Keratinocyte (primary cell): Measurements from ENCODE around the gene TTYH2. TPM values are rescaled to one million over a fixed set of nuclear protein-coding genes. Genes with fewer than 3 reads are reported as not detected.

Experiments used
- DNase-seq: peaks from one replicate; pipeline ENCODE4 v3.0.0-alpha.2; 2011; ENCODE audit warnings: low read depth, missing footprints, low spot score
- FAIRE-seq: peaks from 2 replicates; lab custom pipeline; 2011; peaks lifted over from hg19 to GRCh38; lab: Jason Lieb, UNC
- H2AFZ ChIP-seq: 2 replicates; pipeline ENCODE4 v1.6.0; 2012; ENCODE audit warnings: low read length, control low read depth, inconsistent platforms; ENCODE audit not compliant: control insufficient read depth
- H3K27ac ChIP-seq: 2 replicates; pipeline ENCODE4 v1.5.1; 2011; ENCODE audit warnings: low read length; ENCODE audit not compliant: control insufficient read depth, insufficient read depth
- H3K27me3 ChIP-seq: 3 replicates; pipeline ENCODE4 v1.6.0; 2011; ENCODE audit warnings: low read length; ENCODE audit not compliant: control insufficient read depth, insufficient read depth; ENCODE audit errors: extremely low read depth
- H3K36me3 ChIP-seq, 2 experiments: 2 replicates in 1 of 2; 3 replicates in 1 of 2; pipeline ENCODE4 v1.5.1; 2011; ENCODE audit warnings: low read length in 2 of 2, mild to moderate bottlenecking in 1 of 2; ENCODE audit not compliant: control insufficient read depth in 2 of 2, insufficient read depth in 2 of 2; ENCODE audit errors: extremely low read depth in 1 of 2
- H3K4me1 ChIP-seq: 3 replicates; pipeline ENCODE4 v1.5.1; 2011; ENCODE audit warnings: low read length; ENCODE audit not compliant: control insufficient read depth, insufficient read depth; ENCODE audit errors: extremely low read depth
- H3K4me2 ChIP-seq: 3 replicates; pipeline ENCODE4 v1.6.0; 2011; ENCODE audit warnings: low read depth, low read length; ENCODE audit not compliant: control insufficient read depth, insufficient read depth; ENCODE audit errors: extremely low read depth
- H3K4me3 ChIP-seq, 3 experiments: fragments of 200-600 bp in 1 of 3; sonication (generic) in 1 of 3; 2 replicates in 2 of 3; 3 replicates in 1 of 3; pipeline ENCODE4 v1.5.1; 2011 to 2016; ENCODE audit warnings: low read length in 3 of 3, mild to moderate bottlenecking in 3 of 3, control low read depth in 2 of 3, inconsistent platforms in 1 of 3, low read depth in 1 of 3, mixed read lengths in 1 of 3, mixed run types in 1 of 3, moderate library complexity in 1 of 3; ENCODE audit not compliant: control insufficient read depth in 2 of 3, insufficient read depth in 2 of 3; ENCODE audit errors: extremely low read depth in 1 of 3
- H3K79me2 ChIP-seq: 2 replicates; pipeline ENCODE4 v1.6.0; 2012; ENCODE audit warnings: low read length; ENCODE audit not compliant: control insufficient read depth, insufficient read depth
- H3K9ac ChIP-seq: 3 replicates; pipeline ENCODE4 v1.6.0; 2011; ENCODE audit warnings: low read length; ENCODE audit not compliant: control insufficient read depth, insufficient read depth; ENCODE audit errors: extremely low read depth
- H3K9me1 ChIP-seq: 3 replicates; pipeline ENCODE4 v1.6.0; 2011; ENCODE audit warnings: low read length; ENCODE audit not compliant: control insufficient read depth, insufficient read depth; ENCODE audit errors: extremely low read depth
- H3K9me3 ChIP-seq: 2 replicates; pipeline ENCODE4 v1.5.1; 2012; ENCODE audit warnings: low read depth, low read length; ENCODE audit not compliant: control insufficient read depth
- H4K20me1 ChIP-seq: 3 replicates; pipeline ENCODE4 v1.6.0; 2011; ENCODE audit warnings: low read length; ENCODE audit not compliant: control insufficient read depth, insufficient read depth; ENCODE audit errors: extremely low read depth
- CTCF ChIP-seq, 3 experiments: IDR thresholded peaks in 1 of 3; conservative IDR thresholded peaks in 1 of 3; optimal IDR thresholded peaks in 1 of 3; 2 replicates in 2 of 3; 3 replicates in 1 of 3; pipeline versions ENCODE3 to v1.5.1; 2011; ENCODE audit warnings: low read length in 3 of 3, mild to moderate bottlenecking in 3 of 3, moderate library complexity in 2 of 3, control low read depth in 1 of 3, inconsistent platforms in 1 of 3; ENCODE audit not compliant: insufficient read depth in 2 of 3; ENCODE audit errors: extremely low read depth in 1 of 3
- EZH2 ChIP-seq: IDR thresholded peaks from one replicate; pipeline ENCODE4 v1.6.1; 2012; ENCODE audit warnings: inconsistent platforms, mild to moderate bottlenecking, low read length, moderate library complexity
- dilution Hi-C: fragments of 300-500 bp; cut with MboI; formaldehyde crosslinking; loops from one replicate; pipeline ENCODE4 v1.7.0; 2020; ENCODE audit warnings: low sequenced_read_pairs; ENCODE audit not compliant: extremely low pct_ligation_motif_present
- polyA plus RNA-seq, 5 experiments: library from polyadenylated mRNA; depleted of rRNA in 3 of 5; stranded (reverse) in 3 of 5; stranded (forward) in 1 of 5; unstranded in 1 of 5; fragments of >200 nt; gene quantifications; 1 replicate in 1 of 5; 2 replicates in 3 of 5; 3 replicates in 1 of 5; pipeline versions ENCODE4 v1.2.1 to v1.2.3, GENCODE V29; 2011 to 2012; ENCODE audit warnings: missing spikeins in 2 of 5, low read depth in 1 of 5, low replicate concordance in 1 of 5

The TTYH2 gene
- polyA plus RNA-seq, 1 donor (not counting 4 experiments of a cell fraction or from before 2014, with no cell fraction given), result 3.7 TPM

- no peaks in the 10 kb centered on the region for H4K20me1 ChIP-seq
- no peaks in the 10 kb centered on the region for H3K9me3 ChIP-seq
- peaks cover 41% of the 10 kb centered on the region for H3K27me3 ChIP-seq
- no peak overlapping the region for H3K9ac ChIP-seq
- DNase-seq (no peak), FAIRE-seq (no peak)
- H3K4me2 ChIP-seq, result no peak overlapping the region
- H3K36me3 ChIP-seq, result no peaks in the 10 kb centered on the region
- dilution Hi-C loops, result no loop called here
- H3K79me2 ChIP-seq, result no peaks in the 10 kb centered on the region
- no peak overlapping the region for H3K4me3 ChIP-seq
- no peak overlapping the region for H2AFZ ChIP-seq
- no peak overlapping the region for H3K27ac ChIP-seq
- no peaks in the 10 kb centered on the region for H3K9me1 ChIP-seq
- no peaks in the 10 kb centered on the region for H3K4me1 ChIP-seq
- TF ChIP-seq EZH2 (peak; percentile 10), CTCF (optimal IDR thresholded peaks at IDR 0.05 in 1 of 3, IDR thresholded peaks at IDR 0.05 in 1 of 3, conservative IDR thresholded peaks at IDR 0.05 in 1 of 3; ENCODE audit: extremely low read depth in 1 of 3, insufficient read depth in 2 of 3, low read length in 3 of 3) (no peak)
Observed at GRCh38 chr17:74274709-74275340, 61.5 kb downstream of the TTYH2 start.

GRCh38 chr17:74276051-74276476 lies 62.7 kb downstream of the TTYH2 start:
- H3K4me2 ChIP-seq, result no peak overlapping the region
- no peaks in the 10 kb centered on the region for H3K9me3 ChIP-seq
- dilution Hi-C loops, result no loop called here
- no peak overlapping the region for H3K4me3 ChIP-seq
- H2AFZ ChIP-seq, result no peak overlapping the region
- no peaks in the 10 kb centered on the region for H3K36me3 ChIP-seq
- no peaks in the 10 kb centered on the region for H3K79me2 ChIP-seq
- no peaks in the 10 kb centered on the region for H4K20me1 ChIP-seq
- no peak overlapping the region for H3K9ac ChIP-seq
- peaks cover 41% of the 10 kb centered on the region for H3K27me3 ChIP-seq
- H3K27ac ChIP-seq, result no peak overlapping the region
- H3K9me1 ChIP-seq, result no peaks in the 10 kb centered on the region
- no peak for FAIRE-seq
- no peak for DNase-seq
- no peaks in the 10 kb centered on the region for H3K4me1 ChIP-seq
- TF ChIP-seq EZH2 (no peak), CTCF (optimal IDR thresholded peaks at IDR 0.05 in 1 of 3, IDR thresholded peaks at IDR 0.05 in 1 of 3, conservative IDR thresholded peaks at IDR 0.05 in 1 of 3; ENCODE audit: extremely low read depth in 1 of 3, insufficient read depth in 2 of 3, low read length in 3 of 3) (no peak)
